ENCODE data around the gene THADA. TPM values are rescaled to one million over a fixed set of nuclear protein-coding genes. Genes with fewer than 3 reads are reported as not detected.

THADA gene, protein sequence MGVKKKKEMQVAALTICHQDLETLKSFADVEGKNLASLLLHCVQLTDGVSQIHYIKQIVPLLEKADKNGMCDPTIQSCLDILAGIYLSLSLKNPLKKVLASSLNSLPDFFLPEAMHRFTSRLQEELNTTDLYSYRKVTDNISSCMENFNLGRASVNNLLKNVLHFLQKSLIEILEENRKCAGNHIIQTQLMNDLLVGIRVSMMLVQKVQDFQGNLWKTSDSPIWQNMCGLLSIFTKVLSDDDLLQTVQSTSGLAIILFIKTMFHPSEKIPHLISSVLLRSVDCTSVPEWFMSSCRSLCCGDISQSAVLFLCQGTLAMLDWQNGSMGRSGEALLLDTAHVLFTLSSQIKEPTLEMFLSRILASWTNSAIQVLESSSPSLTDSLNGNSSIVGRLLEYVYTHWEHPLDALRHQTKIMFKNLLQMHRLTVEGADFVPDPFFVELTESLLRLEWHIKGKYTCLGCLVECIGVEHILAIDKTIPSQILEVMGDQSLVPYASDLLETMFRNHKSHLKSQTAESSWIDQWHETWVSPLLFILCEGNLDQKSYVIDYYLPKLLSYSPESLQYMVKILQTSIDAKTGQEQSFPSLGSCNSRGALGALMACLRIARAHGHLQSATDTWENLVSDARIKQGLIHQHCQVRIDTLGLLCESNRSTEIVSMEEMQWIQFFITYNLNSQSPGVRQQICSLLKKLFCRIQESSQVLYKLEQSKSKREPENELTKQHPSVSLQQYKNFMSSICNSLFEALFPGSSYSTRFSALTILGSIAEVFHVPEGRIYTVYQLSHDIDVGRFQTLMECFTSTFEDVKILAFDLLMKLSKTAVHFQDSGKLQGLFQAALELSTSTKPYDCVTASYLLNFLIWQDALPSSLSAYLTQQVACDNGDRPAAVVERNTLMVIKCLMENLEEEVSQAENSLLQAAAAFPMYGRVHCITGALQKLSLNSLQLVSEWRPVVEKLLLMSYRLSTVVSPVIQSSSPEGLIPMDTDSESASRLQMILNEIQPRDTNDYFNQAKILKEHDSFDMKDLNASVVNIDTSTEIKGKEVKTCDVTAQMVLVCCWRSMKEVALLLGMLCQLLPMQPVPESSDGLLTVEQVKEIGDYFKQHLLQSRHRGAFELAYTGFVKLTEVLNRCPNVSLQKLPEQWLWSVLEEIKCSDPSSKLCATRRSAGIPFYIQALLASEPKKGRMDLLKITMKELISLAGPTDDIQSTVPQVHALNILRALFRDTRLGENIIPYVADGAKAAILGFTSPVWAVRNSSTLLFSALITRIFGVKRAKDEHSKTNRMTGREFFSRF (N-terminal part only)
- 10 to 100 TPM; 31.2 to 68.8 (median 54.9) TPM for total RNA-seq

DNA sequence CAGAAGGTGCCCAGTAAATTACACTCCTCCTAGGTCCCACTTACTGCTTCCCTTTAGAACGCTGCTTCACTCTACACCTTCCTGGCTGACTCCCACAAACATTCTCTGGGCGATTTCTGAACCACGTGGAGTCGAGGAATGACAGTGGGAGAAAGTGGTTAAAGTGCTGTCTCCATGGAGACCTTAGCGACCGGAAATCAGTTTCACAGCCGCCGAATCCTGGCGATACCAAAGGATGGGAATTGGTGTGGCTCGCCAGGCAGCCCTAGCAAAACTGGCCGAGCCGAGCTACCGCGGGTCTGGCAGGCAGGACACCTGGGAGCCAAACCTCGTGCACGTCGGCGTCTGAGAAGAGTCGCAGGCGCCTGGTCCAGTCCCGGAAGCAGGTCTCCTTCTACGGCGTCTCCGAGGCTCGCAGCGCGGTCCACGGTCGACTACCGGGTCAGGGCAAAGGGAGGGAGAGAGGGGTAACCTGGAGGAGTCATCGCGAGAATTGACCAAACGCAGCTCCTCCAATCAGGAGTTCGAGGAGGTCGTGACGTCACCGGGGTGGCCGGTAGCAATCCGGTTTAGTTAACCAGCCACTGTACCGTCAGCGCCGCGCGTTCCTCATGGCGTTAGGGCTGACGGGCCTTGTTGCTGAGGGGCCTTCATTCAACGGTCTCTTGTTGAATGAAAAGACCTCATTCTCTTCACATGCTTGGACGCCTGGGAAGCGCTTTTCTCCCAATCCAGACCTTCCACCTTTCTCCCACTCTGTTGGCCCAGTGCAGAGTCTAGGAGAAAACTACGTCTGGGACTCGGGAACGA is at the start of gene THADA:
TSS of gene THADA (minus strand) at position 436 of the 810 bp plus-strand sequence. CDS start 3,646 bp downstream, outside the sequence.
- H3K36me3 ChIP-seq: no peaks in the 10 kb centered on the region
- intact Hi-C loops (cut with DNase I; ENCODE audit: low total_unique reads): no loop called here

DNA sequence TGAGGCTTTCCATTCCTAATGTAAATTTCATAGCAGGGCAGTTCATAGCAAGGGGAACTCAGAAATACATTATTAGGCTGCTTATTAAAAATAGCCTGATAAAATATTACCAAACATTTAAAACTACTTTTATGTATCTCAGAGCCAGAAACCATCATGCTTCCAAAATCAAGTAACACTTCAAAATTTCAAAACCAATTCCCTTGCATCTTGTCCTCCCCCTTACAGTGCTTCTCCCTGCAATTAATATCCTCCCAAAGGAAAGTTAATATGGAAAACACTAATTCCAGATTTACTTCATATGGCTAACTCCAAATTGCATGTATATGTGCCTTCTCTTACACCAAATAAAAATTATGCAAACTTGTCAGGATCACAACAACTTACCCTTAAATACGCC is 47.8 kb upstream of the THADA start:
- peak overlapping the region in 1 of 2 donors; percentile 32 for H3K27ac ChIP-seq
- intact Hi-C loops (cut with DNase I; ENCODE audit: low total_unique reads): no loop called here
- no peaks in the 10 kb centered on the region for H3K27me3 ChIP-seq
- DNase-seq: no peak
- H3K4me1 ChIP-seq: peaks cover 0 to 7% of the 10 kb centered on the region in 2 donors
- H3K4me3 ChIP-seq: no peak overlapping the region
- H3K36me3 ChIP-seq: no peaks in the 10 kb centered on the region
- TF ChIP-seq, protein P1, sequence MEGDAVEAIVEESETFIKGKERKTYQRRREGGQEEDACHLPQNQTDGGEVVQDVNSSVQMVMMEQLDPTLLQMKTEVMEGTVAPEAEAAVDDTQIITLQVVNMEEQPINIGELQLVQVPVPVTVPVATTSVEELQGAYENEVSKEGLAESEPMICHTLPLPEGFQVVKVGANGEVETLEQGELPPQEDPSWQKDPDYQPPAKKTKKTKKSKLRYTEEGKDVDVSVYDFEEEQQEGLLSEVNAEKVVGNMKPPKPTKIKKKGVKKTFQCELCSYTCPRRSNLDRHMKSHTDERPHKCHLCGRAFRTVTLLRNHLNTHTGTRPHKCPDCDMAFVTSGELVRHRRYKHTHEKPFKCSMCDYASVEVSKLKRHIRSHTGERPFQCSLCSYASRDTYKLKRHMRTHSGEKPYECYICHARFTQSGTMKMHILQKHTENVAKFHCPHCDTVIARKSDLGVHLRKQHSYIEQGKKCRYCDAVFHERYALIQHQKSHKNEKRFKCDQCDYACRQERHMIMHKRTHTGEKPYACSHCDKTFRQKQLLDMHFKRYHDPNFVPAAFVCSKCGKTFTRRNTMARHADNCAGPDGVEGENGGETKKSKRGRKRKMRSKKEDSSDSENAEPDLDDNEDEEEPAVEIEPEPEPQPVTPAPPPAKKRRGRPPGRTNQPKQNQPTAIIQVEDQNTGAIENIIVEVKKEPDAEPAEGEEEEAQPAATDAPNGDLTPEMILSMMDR (IDR thresholded peaks at IDR 0.05): no peak
- TF ChIP-seq POLR2A (IDR thresholded peaks at IDR 0.05): no peak
- no peaks in the 10 kb centered on the region for H3K9me3 ChIP-seq

More for the DNA sequence above, at the start of gene THADA:
- peaks cover 5 to 7% of the 10 kb centered on the region in 2 donors for H3K4me1 ChIP-seq
- no peaks in the 10 kb centered on the region for H3K27me3 ChIP-seq
- H3K9me3 ChIP-seq: no peaks in the 10 kb centered on the region
- peak; percentile 98 to 100 for DNase-seq
- peak within 1 kb of the TSS; percentile 81 to 86 for H3K4me3 ChIP-seq
- TF ChIP-seq POLR2A (IDR thresholded peaks at IDR 0.05): peak; percentile 82 to 93
- TF ChIP-seq, protein P1 (IDR thresholded peaks at IDR 0.05): peak in 2 of 4 experiments; percentile 3 to 20
- peak within 1 kb of the TSS; percentile 87 to 93 for H3K27ac ChIP-seq

DNA sequence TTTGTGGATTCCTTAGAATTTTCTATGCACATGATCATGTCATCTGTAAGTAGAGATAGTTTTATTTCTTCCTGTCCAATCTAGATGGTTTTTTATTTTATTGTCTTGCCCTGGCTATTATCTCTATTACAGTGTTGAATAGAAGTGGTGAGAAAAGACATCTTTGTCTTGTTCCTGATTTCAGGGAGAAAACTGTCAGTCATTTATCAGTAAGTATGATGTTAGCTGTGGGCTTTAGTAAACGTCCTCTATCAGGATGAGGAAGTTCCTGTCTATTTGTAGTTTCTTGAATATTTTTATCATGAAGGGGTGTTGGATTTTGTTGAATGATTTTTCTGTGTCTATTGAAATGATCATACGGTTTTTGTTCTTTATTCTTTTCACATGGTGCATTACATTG is 46.5 kb upstream of the THADA start:
- H3K36me3 ChIP-seq: no peaks in the 10 kb centered on the region
- no peaks in the 10 kb centered on the region for H3K9me3 ChIP-seq
- TF ChIP-seq, protein P1 (IDR thresholded peaks at IDR 0.05): no peak
- TF ChIP-seq POLR2A (IDR thresholded peaks at IDR 0.05): no peak
- peak overlapping the region in 1 of 2 donors; percentile 32 for H3K27ac ChIP-seq
- no peaks in the 10 kb centered on the region for H3K27me3 ChIP-seq
- H3K4me3 ChIP-seq: no peak overlapping the region
- peaks cover 0 to 7% of the 10 kb centered on the region in 2 donors for H3K4me1 ChIP-seq
- no peak for DNase-seq
- intact Hi-C loops (cut with DNase I; ENCODE audit: low total_unique reads): no loop called here

DNA sequence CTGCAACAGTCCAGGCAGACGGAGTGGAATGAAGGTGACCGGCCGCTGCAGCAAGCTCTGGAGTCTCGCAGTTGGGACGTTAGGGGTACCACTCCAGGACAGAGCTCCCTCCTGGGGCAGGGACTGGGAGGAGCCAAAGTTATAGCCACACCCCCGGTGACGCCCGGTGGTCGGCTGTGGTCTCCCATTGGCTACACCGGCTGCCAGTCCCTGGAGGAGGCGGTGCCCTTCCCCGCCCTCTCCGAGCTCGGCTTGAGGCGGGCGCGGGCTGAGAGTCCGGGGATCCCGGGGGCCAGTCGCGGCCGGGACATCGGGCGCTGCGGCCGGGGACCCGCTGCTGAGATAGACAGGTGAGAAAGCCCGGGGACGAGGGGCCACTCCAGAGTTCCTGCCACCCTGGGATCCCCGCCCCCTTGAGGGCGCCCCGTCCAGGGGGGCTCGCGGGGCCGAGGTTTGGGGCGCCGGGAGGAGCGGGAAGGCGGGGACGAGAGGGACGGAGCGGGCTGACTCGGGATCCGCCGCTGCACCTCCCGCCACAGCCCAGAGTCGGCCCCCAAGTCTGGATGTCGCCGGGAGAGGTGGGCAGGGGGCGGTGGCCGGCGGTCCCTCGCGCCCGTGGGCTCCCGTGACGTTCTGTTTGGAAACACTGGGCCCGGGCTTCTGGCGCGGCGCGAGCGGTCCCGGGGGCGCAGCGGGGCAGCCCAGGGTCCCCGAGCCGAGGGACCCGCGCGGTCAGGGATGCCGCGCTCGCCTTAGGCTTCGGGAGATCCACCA is 41.4 kb upstream of the THADA start, which contains the start of gene PLEKHH2:
TSS of gene PLEKHH2 (plus strand) at position 231 of the 774 bp plus-strand sequence. CDS start 7,414 bp downstream, outside the sequence.
- no peaks in the 10 kb centered on the region for H3K27me3 ChIP-seq
- no peaks in the 10 kb centered on the region for H3K36me3 ChIP-seq
- H3K4me1 ChIP-seq: no peaks in the 10 kb centered on the region
- TF ChIP-seq, protein P1 (IDR thresholded peaks at IDR 0.05): no peak
- TF ChIP-seq POLR2A (IDR thresholded peaks at IDR 0.05): peak; percentile 95
- H3K27ac ChIP-seq: peak within 1 kb of the TSS; percentile 90 to 93
- intact Hi-C loops (cut with DNase I; ENCODE audit: low total_unique reads): no loop called here
- H3K9me3 ChIP-seq: no peaks in the 10 kb centered on the region
- peak within 1 kb of the TSS; percentile 80 to 96 for H3K4me3 ChIP-seq
- DNase-seq: peak; percentile 94 to 97
